PC-9 (cell line): ENCODE results near the gene COASY.

Experiments
- EZH2 ChIP-seq: fragments of 200-600 bp; sonication (generic); IDR thresholded peaks from 2 replicates; pipeline ENCODE4 v1.8.0; 2017; ENCODE audit warnings: antibody characterized with exemption, low read depth
- TF ChIP-seq, protein P1 (sequence below): fragments of 200-600 bp; sonication (generic); conservative IDR thresholded peaks from 2 replicates; pipeline ENCODE4 v1.6.1; 2017; ENCODE audit warnings: mixed run types, antibody characterized with exemption, mild to moderate bottlenecking, moderate library complexity

DNA sequence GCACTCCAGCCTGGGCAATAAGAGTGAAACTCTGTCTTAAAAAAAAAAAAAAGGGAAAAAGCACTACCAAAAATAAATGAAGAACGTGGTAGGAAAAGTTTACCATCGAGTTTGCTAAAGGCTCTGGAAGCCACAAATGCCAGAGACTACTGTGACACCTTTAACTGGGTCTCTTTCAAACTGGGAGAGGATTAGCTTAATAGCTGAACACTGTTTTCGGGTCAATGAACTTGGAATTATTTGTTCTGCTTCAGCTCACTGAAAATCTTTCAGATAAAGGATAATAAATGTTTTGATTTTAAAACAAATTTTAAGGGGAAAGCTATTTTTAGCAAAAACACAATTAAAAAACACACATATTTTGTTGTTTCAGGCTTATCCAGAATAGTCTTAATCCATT, 45.8 kb downstream of the COASY start:
- TF ChIP-seq, protein P1, sequence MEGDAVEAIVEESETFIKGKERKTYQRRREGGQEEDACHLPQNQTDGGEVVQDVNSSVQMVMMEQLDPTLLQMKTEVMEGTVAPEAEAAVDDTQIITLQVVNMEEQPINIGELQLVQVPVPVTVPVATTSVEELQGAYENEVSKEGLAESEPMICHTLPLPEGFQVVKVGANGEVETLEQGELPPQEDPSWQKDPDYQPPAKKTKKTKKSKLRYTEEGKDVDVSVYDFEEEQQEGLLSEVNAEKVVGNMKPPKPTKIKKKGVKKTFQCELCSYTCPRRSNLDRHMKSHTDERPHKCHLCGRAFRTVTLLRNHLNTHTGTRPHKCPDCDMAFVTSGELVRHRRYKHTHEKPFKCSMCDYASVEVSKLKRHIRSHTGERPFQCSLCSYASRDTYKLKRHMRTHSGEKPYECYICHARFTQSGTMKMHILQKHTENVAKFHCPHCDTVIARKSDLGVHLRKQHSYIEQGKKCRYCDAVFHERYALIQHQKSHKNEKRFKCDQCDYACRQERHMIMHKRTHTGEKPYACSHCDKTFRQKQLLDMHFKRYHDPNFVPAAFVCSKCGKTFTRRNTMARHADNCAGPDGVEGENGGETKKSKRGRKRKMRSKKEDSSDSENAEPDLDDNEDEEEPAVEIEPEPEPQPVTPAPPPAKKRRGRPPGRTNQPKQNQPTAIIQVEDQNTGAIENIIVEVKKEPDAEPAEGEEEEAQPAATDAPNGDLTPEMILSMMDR = no peak
- TF ChIP-seq EZH2 = no peak
